Lower leg skin (tissue), 4 donors: Measurements from ENCODE around the gene ABHD13. TPM values are rescaled to one million over a fixed set of nuclear protein-coding genes. Genes with fewer than 3 reads are reported as not detected.

Experiments
- DNase-seq, 2 donors: peaks; one replicate each; pipeline ENCODE4 v3.0.0-alpha.2; 2019; ENCODE audit warnings: low spot score in 2 of 2
- H3K4me3 ChIP-seq: fragments of 200-600 bp; sonication (generic); 2 replicates; pipeline ENCODE4 v1.5.1; 2017; ENCODE audit warnings: mild to moderate bottlenecking, low read depth; ENCODE audit not compliant: poor library complexity, severe bottlenecking
- CTCF ChIP-seq, 3 donors: fragments of 450-650 bp; IDR thresholded peaks; one replicate each; pipeline ENCODE4 v1.5.1; 2016; ENCODE audit warnings: antibody characterized with exemption in 3 of 3, mild to moderate bottlenecking in 3 of 3, moderate library complexity in 2 of 3
- POLR2A ChIP-seq, 2 donors: fragments of 450-650 bp; IDR thresholded peaks; one replicate each; pipeline ENCODE4 v1.6.1; 2016 to 2017; ENCODE audit warnings: antibody characterized with exemption in 2 of 2, mild to moderate bottlenecking in 1 of 2, moderate library complexity in 1 of 2
- WGBS, 2 donors: methylation state at CpG; one replicate each; pipeline ENCODE4 v1.1.5; 2018; 5-methylcytosine and 5-hydroxymethylcytosine counted together
- intact Hi-C: fragments of 100-400 bp; cut with DNase I; formaldehyde crosslinking; loops from one replicate; pipeline ENCODE4 v1.15.0; 2023; ENCODE audit warnings: low total_unique reads
- total RNA-seq, 4 donors: library from RNA; depleted of rRNA; stranded (reverse); fragments of >200 nt; gene quantifications; one replicate each; pipeline ENCODE4 v1.1.0, GENCODE V29; 2016

Gene ABHD13
- total RNA-seq, 4 donors from 2014 or later, result 6.2 to 8.9 (median 8.0) TPM

GRCh38 chr13:108185223-108185622 is 33.0 kb upstream of the ABHD13 start:
- H3K4me3 ChIP-seq, result no peak overlapping the region
- no peak for DNase-seq
- WGBS, 2 donors, result 59 to 65% methylated on average over 3 of the region's 3 CpGs
- intact Hi-C loops, result no loop called here
- no peak for TF ChIP-seq CTCF (IDR thresholded peaks at IDR 0.05)
- no peak for TF ChIP-seq POLR2A (IDR thresholded peaks at IDR 0.05)

- TF ChIP-seq POLR2A (IDR thresholded peaks at IDR 0.05) (no peak), CTCF (IDR thresholded peaks at IDR 0.05) (no peak)
- no peak overlapping the region for H3K4me3 ChIP-seq
- WGBS, 2 donors, result 59 to 65% methylated on average over 2 of the region's 2 CpGs
- DNase-seq, result no peak
- intact Hi-C loops, result no loop called here
These were observed 29.9 kb upstream of the ABHD13 start for GRCh38 chr13:108188260-108188659.

GRCh38 chr13:108190897-108191296 is 27.3 kb upstream of the ABHD13 start:
- intact Hi-C loops, result no loop called here
- WGBS, 2 donors, result 47 to 55% methylated on average over 3 of the region's 3 CpGs
- no peak overlapping the region for H3K4me3 ChIP-seq
- no peak for TF ChIP-seq CTCF (IDR thresholded peaks at IDR 0.05)
- no peak for TF ChIP-seq POLR2A (IDR thresholded peaks at IDR 0.05)
- DNase-seq, result no peak

GRCh38 chr13:108193806-108194205 is 24.4 kb upstream of the ABHD13 start:
- DNase-seq, result no peak
- intact Hi-C loops, result no loop called here
- no peak overlapping the region for H3K4me3 ChIP-seq
- no peak for TF ChIP-seq CTCF (IDR thresholded peaks at IDR 0.05)

GRCh38 chr13:108194435-108194936 is 23.7 kb upstream of the ABHD13 start:
- 74 to 87% methylated on average over 5 of the region's 5 CpGs for WGBS, 2 donors
- TF ChIP-seq CTCF (IDR thresholded peaks at IDR 0.05) (no peak), POLR2A (IDR thresholded peaks at IDR 0.05) (no peak)
- DNase-seq, result no peak
- intact Hi-C loops, result no loop called here
- H3K4me3 ChIP-seq, result no peak overlapping the region

- intact Hi-C loops, result no loop called here
- WGBS, 2 donors, result 32 to 48% methylated on average over 1 of the region's 1 CpG
- H3K4me3 ChIP-seq, result no peak overlapping the region
- TF ChIP-seq POLR2A (IDR thresholded peaks at IDR 0.05) (no peak), CTCF (IDR thresholded peaks at IDR 0.05) (no peak)
- DNase-seq, result no peak
These were observed 23.0 kb upstream of the ABHD13 start for GRCh38 chr13:108195146-108195545.
